Stimulated activated CD4-positive, alpha-beta T cell treated with anti-CD3 and anti-CD28 coated beads, Interleukin-4, amount 100 ng/mL, for 1 hour (primary cell): ENCODE measurements around the gene ANLN.
"Not testable (repeated sequence)": the region's sequence is repeated elsewhere in the genome, so short reads cannot be mapped to it uniquely, and the experiment has no call there.

Experiments
- DNase-seq: peaks from one replicate; pipeline ENCODE4 v3.0.0-alpha.2; 2020

Gene ANLN

DNA sequence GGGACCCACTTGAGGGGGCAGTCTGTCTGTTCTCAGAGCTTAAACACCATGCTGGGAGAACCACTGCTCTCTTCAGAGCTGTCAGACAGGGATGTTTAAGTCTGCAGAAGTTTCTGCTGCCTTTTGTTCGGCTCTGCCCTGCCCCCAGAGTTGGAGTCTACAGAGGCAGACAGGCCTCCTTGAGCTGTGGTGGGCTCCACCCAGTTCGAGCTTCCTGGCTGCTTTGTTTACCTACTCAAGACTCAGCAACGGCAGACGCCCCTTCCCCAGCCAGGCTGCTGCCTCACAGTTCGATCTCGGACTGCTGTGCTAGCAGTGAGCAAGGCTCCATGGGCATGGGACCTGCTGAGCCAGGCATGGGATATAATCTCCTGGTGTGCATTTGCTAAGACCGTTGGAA lies 11.1 kb upstream of the ANLN start:
- DNase-seq, result not testable (repeated sequence)

- DNase-seq, result no peak
Measured at GRCh38 chr7:36379831-36380504, 9.7 kb upstream of the ANLN start.

GRCh38 chr7:36381056-36381455 lies 8.6 kb upstream of the ANLN start:
- no peak for DNase-seq

DNA sequence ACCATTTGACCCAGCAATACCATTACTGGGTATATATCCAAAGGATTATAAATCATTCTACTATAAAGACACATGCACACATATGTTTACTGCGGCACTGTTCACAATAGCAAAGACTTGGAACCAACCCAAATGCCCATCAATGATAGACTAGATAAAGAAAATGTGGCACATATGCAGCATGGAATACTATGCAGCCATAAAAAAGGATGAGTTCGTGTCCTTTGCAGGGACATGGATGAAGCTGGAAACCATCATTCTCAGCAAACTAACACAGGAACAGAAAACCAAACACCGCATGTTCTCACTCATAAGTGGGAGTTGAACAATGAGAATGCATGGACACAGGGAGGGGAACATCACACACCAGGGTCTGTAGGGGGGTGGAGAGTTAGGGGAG lies 6.4 kb upstream of the ANLN start:
- DNase-seq, result not testable (repeated sequence)

DNA sequence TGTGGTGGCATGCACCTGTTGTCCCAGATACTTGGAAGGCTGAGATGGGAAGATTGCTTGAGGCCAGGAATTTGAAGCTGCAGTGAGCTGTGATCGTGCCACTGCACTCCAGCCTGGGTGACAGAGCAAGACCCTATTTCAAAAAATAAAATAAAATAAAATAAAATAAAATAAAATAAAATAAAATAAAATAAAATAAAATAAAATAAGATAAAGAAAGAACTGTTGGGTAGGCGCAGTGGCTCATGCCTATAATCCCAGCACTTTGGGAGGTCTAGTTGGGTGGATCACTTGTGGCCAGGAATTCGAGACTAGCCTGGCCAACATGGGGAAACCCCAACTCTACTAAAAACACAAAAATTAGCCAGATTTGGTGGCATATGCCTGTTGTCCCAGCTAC lies 4.0 kb upstream of the ANLN start:
- not testable (repeated sequence) for DNase-seq

GRCh38 chr7:36387435-36388231 lies 2.0 kb upstream of the ANLN start:
- DNase-seq, result no peak

GRCh38 chr7:36388423-36388822 lies 1.2 kb upstream of the ANLN start:
- no peak for DNase-seq

DNA sequence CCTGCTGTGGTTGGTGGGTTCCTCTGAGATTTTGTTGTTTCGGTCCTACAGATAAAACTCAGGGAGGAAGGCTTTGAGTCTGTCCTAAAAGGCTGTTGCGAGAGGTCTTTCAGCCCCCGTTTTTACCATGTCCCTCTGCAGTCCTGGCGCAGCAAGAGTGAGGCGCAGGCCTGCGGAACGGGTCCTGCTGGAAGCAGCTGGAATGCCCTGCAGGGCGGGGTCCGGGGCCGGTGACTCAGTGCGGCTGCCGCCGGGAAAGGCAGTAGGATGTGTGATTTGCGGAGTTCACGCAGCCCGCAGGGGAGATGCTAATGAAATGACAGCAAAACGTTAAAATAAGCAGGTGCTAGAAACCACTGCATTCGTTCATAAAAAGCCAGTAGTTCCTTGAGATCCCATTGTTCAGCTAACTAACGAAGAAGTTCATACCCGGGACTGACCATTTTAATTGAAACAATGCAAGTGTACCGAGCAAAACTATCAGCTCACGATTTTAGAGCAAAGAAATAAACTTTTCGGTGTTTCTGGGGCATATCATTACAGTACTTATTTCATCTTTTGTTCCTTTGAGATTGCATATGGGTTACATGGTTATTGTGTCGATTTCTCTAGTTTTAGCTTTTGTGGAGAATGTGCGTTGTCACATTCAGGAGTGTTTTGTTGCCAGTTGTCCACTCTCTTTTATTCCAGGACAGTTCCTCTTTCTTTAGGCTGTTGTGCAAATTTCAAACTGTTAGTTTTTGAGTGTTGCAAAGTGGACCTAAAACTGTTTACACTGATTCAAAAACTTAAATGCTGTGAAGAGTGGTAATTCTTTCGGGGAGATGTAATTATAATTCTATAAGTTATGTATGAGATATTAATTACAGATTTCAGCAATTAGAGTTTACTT lies 783 bp downstream of the ANLN start:
- peak; percentile 42 for DNase-seq

DNA sequence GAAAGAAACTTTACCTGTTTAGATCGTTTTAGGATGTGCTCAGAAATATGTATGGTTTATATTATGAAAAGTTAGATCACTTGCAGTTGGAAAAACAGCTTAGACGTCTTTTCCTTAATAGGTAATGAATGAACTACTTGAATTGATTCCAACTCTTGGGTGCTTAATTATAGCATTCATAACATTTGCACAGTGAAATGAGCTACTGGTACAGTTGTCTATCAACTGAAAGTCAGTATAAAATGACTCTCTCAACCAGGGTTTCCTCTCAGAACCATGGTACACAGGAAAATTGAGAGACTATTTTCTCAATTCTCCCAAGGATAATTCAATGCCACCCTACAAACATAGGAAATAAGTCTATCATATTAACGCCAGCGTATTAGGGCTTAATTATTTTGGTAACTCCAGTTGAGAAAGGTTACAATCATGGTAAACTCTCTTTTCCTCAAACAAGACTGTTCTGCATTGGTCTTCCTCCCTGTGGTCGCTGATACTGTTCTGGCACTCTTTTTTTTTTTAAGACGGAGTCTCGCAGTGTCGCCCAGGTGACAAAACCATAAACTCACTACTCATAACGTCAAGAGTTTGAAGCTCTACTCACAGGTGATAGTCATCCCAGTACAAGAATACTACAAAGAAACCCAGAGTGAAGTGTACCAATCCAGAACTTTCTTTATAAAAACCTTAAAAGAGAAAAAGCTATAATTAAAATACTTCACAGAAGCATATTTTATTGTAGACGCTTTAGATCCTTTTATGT lies 2.0 kb downstream of the ANLN start:
- no peak for DNase-seq

- DNase-seq, result no peak
Measured at GRCh38 chr7:36393826-36394225, 4.2 kb downstream of the ANLN start.

GRCh38 chr7:36395171-36395894 lies 5.7 kb downstream of the ANLN start:
- DNase-seq, result no peak

DNA sequence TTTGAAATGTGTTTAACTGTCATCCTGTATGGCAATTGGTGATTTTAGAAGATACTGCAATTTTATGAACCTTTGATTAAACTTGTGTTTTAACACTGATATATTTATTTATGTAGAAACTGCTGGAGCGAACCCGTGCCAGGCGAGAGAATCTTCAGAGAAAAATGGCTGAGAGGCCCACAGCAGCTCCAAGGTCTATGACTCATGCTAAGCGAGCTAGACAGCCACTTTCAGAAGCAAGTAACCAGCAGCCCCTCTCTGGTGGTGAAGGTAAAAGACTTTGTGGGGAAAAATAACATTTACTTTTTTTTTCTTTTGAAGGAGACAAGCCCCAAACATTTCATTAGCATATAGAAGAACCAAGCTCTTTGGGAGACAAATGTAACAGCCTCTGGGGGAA lies 6.5 kb downstream of the ANLN start:
- DNase-seq, result no peak

DNA sequence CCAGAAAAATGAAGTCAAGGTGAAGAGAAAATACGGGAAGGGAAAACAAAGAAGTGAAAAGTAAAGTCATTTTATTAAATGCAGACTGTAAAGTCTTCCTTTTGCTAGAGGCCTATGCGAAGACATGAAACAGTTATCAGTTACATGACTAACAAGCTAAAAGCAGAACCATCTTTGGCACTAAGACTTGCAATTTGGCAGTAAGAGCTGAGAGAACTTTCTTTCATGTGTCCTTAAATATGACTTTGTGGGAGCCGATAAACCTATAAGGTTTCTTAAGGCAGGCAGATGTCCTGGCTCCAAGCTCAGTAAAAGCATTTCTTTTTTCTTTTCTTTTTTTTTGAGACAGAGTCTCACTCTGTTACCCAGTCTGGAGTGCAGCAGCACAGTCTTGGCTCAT lies 10.4 kb downstream of the ANLN start:
- no peak for DNase-seq

DNA sequence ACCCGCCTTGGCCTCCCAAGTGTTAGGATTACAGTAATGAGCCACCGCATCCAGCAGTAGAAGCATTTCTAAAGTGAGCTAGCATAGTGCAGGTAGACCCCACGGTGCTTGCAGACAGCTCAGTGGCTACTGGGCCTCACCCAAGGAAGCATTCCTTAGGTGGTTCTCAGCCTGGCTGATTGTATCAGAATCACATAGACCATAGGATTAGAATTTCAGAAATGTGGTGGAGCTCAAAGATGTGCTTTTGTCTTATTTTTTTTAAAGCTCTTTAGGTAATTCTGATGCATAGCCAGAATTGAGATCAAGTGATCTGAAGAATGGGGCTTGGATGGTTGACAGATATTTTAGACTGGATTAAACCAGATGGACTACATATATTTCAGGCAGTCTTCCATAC lies 10.9 kb downstream of the ANLN start:
- DNase-seq, result no peak

DNA sequence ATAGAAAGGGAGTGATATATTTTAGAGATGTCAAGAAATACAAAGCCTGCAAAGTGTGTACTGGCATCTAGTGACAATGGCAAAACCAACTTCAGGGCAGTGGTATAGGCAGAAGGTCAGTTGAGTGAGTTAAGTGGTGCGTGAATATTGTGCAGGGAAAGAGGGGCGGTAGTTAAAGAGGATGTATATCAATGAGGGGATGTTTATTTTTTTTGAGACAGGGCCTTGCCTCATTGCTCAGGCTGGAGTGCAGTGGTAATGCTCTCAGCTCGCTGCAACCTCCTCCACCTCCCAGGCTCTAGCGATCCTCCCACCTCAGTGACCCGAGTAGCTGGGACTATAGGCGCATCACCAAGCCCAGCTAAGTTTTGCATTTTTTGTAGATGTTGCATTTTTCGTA lies 13.8 kb downstream of the ANLN start:
- DNase-seq, result no peak

- DNase-seq, result no peak
Measured at GRCh38 chr7:36404639-36405408, 15.2 kb downstream of the ANLN start.

DNA sequence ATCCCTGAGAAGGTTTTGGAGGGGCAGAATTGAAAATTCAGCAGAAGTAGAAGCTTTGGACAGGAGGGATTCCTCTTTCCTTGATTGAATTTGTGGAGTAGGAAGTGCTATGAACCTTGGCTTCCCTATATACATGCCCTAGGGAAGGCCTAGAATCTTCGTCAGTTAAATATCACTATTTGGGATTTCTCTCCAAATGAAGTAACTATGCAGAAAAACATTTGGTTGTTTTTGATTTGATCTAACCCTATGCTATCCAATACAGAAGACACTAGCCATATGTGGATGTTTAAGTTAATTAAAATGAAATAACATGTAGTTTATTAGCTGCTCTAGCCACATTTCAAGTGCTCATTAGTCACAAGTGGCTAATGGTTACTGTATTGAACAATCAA lies 15.7 kb downstream of the ANLN start:
- no peak for DNase-seq

DNA sequence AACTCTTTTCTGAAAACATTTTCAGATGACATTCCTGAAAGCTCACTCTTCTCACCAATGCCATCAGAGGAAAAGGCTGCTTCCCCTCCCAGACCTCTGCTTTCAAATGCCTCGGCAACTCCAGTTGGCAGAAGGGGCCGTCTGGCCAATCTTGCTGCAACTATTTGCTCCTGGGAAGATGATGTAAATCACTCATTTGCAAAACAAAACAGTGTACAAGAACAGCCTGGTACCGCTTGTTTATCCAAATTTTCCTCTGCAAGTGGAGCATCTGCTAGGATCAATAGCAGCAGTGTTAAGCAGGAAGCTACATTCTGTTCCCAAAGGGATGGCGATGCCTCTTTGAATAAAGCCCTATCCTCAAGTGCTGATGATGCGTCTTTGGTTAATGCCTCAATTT lies 16.5 kb downstream of the ANLN start:
- DNase-seq, result no peak

DNA sequence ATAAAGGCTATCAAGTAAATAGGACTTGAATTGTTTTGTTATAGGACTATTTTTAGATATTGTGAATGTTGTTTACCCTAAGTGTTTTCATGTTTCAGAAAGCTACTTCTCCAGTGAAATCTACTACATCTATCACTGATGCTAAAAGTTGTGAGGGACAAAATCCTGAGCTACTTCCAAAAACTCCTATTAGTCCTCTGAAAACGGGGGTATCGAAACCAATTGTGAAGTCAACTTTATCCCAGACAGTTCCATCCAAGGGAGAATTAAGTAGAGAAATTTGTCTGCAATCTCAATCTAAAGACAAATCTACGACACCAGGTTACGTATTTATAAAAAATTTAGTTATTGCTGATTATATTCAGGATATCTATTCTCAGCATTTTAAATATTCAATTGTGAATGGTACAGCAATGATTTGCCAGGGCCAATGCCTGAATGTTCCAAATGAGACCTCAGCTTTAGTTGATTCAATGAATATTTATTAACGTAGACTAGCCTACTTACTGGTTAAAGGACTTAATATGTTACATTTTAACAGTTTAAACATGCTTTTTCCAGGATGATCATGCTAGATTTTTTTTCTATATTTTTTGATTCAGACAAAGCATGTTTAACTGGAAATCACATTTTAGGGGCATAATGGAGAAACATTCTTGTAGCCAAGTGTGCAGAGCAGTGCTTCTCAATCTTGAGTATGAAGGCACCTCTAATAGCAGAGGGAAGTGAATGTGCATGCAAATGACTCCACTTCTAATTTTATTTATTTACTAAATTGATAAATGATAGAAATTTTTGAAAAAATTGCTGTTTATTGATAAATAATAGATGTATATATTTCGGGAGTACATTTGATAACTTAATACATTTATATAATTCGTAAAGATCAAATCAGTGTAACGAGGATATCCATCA lies 18.2 kb downstream of the ANLN start:
- no peak for DNase-seq

GRCh38 chr7:36408589-36408988 lies 18.9 kb downstream of the ANLN start:
- DNase-seq, result no peak
